GM12878 (cell line): ENCODE results near the gene TAMALIN. TPM values are rescaled to one million over a fixed set of nuclear protein-coding genes. Genes with fewer than 3 reads are reported as not detected.

Source experiments
- ATAC-seq: fragments of 200-7000 bp; cut with Tn5 transposase; 3 replicates; pipeline ENCODE4 v1.9.1; 2020; ENCODE audit warnings: mild to moderate bottlenecking, moderate library complexity
- BruUV-seq: library from RNA; stranded (reverse); fragments of 400-500 nt; replicated peaks from 2 replicates; lab custom pipeline; 2021; lab: Mats Ljungman, UMichigan
- CTCF ChIA-PET: fragments of 300-600 bp; sonication (Branson Sonifier 250); formaldehyde crosslinking; extraction: SDS; loops from one replicate; lab custom pipeline; 2021; ENCODE audit warnings: inconsistent platforms; lab: Yijun Ruan, JAX
- POLR2A ChIA-PET: fragments of 350-600 bp; formaldehyde crosslinking; extraction: SDS; loops from one replicate; lab custom pipeline; 2021; ENCODE audit warnings: inconsistent platforms; lab: Charles Lee
- RAD21 ChIA-PET: fragments of 300-600 bp; sonication (Branson Sonifier 250); formaldehyde crosslinking; loops from one replicate; lab custom pipeline; 2023; ENCODE audit warnings: antibody characterized with exemption; ENCODE audit not compliant: unreplicated experiment; lab: Charles Lee
- SMC1A ChIA-PET: fragments of 300-600 bp; sonication (Branson Sonifier 250); formaldehyde crosslinking; loops from one replicate; lab custom pipeline; 2023; ENCODE audit not compliant: unreplicated experiment, uncharacterized antibody; lab: Charles Lee
- DNase-seq: peaks from one replicate; pipeline ENCODE4 v3.0.0-alpha.2; 2011; ENCODE audit warnings: low read depth, low spot score
- FAIRE-seq: peaks from 3 replicates; lab custom pipeline; 2011; peaks lifted over from hg19 to GRCh38; lab: Jason Lieb, UNC
- H2AFZ ChIP-seq: 2 replicates; pipeline ENCODE4 v1.6.0; 2011; ENCODE audit warnings: low read depth, low read length, control low read depth; ENCODE audit not compliant: control insufficient read depth
- H3K27ac ChIP-seq: 2 replicates; pipeline ENCODE4 v1.5.1; 2011; ENCODE audit warnings: control low read depth; ENCODE audit not compliant: control insufficient read depth, insufficient read depth
- H3K27me3 ChIP-seq, 2 experiments: replicated peaks in 1 of 2; 2 replicates each; pipeline versions ENCODE4 v1.6.0 to v1.6.1; 2011; ENCODE audit warnings: low read length in 1 of 2; ENCODE audit not compliant: control insufficient read depth in 2 of 2, insufficient read depth in 2 of 2
- H3K36me3 ChIP-seq, 2 experiments: 2 replicates each; pipeline ENCODE4 v1.5.1; 2011; ENCODE audit warnings: low read length in 1 of 2; ENCODE audit not compliant: control insufficient read depth in 2 of 2, insufficient read depth in 2 of 2
- H3K4me1 ChIP-seq: 2 replicates; pipeline ENCODE4 v1.6.1; 2011; ENCODE audit warnings: mild to moderate bottlenecking, low read length, moderate library complexity, mixed read lengths; ENCODE audit not compliant: control insufficient read depth, insufficient read depth
- H3K4me2 ChIP-seq: 2 replicates; pipeline ENCODE4 v1.6.0; 2011; ENCODE audit warnings: control low read depth; ENCODE audit not compliant: control insufficient read depth, insufficient read depth
- H3K4me3 ChIP-seq: fragments of 200-600 bp; sonication (generic); 2 replicates; pipeline ENCODE4 v1.5.1; 2016
- H3K79me2 ChIP-seq: 2 replicates; pipeline ENCODE4 v1.6.0; 2011; ENCODE audit warnings: low read length; ENCODE audit not compliant: control insufficient read depth, insufficient read depth
- H3K9ac ChIP-seq: 2 replicates; pipeline ENCODE4 v1.8.0; 2011; ENCODE audit warnings: low read length, control low read depth, mixed read lengths; ENCODE audit not compliant: control insufficient read depth, insufficient read depth
- H3K9me3 ChIP-seq: replicated peaks from 3 replicates; pipeline ENCODE4 v1.5.1; 2011; ENCODE audit warnings: mild to moderate bottlenecking, low read length; ENCODE audit not compliant: control insufficient read depth, insufficient read depth
- H4K20me1 ChIP-seq: 2 replicates; pipeline ENCODE4 v1.6.0; 2011; ENCODE audit not compliant: control insufficient read depth, insufficient read depth
- ATF7 ChIP-seq: fragments of 450-650 bp; IDR thresholded peaks from 2 replicates; pipeline ENCODE4 v1.6.1; 2016; ENCODE audit warnings: low read depth, mild to moderate bottlenecking
- CBX3 ChIP-seq: fragments of 200-600 bp; sonication (generic); IDR thresholded peaks from 2 replicates; pipeline ENCODE4 v1.6.1; 2016; ENCODE audit warnings: low read depth, borderline replicate concordance
- HCFC1 ChIP-seq: fragments of 150-350 bp; IDR thresholded peaks from 2 replicates; pipeline ENCODE4 v1.6.1; 2014; ENCODE audit warnings: low read length
- HDAC6 ChIP-seq: fragments of 200-600 bp; sonication (generic); IDR thresholded peaks from one replicate; pipeline ENCODE4 v1.8.0; 2017; ENCODE audit warnings: antibody characterized with exemption; ENCODE audit not compliant: unreplicated experiment
- MTA2 ChIP-seq: fragments of 450-650 bp; IDR thresholded peaks from 2 replicates; pipeline ENCODE4 v1.6.1; 2016; ENCODE audit warnings: low read depth, mild to moderate bottlenecking, moderate library complexity
- POU2F2 ChIP-seq: IDR thresholded peaks from 3 replicates; pipeline ENCODE4 v1.6.1; 2011; ENCODE audit warnings: low read depth, mild to moderate bottlenecking, low read length, borderline replicate concordance
- SIN3A ChIP-seq: IDR thresholded peaks from 2 replicates; pipeline ENCODE4 v1.6.1; 2012; ENCODE audit warnings: low read depth, low read length, improper control_type of control experiment
- SIX5 ChIP-seq: IDR thresholded peaks from 2 replicates; pipeline ENCODE4 v1.6.1; 2011; ENCODE audit warnings: mild to moderate bottlenecking, low read depth, low read length, moderate library complexity; ENCODE audit not compliant: severe bottlenecking
- TBL1XR1 ChIP-seq: IDR thresholded peaks from 2 replicates; pipeline ENCODE4 v1.6.1; 2012; ENCODE audit warnings: low read depth, low read length, improper control_type of control experiment
- ZNF384 ChIP-seq: IDR thresholded peaks from 2 replicates; pipeline ENCODE4 v1.6.1; 2012; ENCODE audit warnings: low read depth, mild to moderate bottlenecking, low read length, improper control_type of control experiment, borderline replicate concordance
- WGBS: methylation state at CpG from one replicate; pipeline ENCODE4 v1.1.6; 2016; ENCODE audit warnings: low lambda C conversion rate; ENCODE audit not compliant: insufficient replicate concordance, insufficient coverage; ENCODE audit errors: missing lambda C conversion rate; 5-methylcytosine and 5-hydroxymethylcytosine counted together
- in situ Hi-C: fragments of 300-500 bp; cut with MboI; formaldehyde crosslinking; loops from 9 replicates; pipeline ENCODE4 v1.14.3; 2018; ENCODE audit warnings: mixed read lengths
- intact Hi-C: fragments of 100-400 bp; cut with micrococcal nuclease; formaldehyde crosslinking; loops from one replicate; pipeline ENCODE4 v1.14.2; 2022; ENCODE audit not compliant: unreplicated experiment
- polyA plus RNA-seq, 11 experiments: library from polyadenylated mRNA; depleted of rRNA in 4 of 11; unstranded in 6 of 11; stranded (reverse) in 5 of 11; fragments of >200 nt; fragmentation: Nextera tagmentation in 4 of 11; fragmentation: Illumina TruSeq in 1 of 11; extraction: Ambion mirVana in 4 of 11; extraction: Trizol in 1 of 11; gene quantifications; 1 replicate in 1 of 11; 2 replicates in 10 of 11; pipeline versions ENCODE4 v1.2.1 to v1.2.3, GENCODE V29; 2011 to 2016; ENCODE audit warnings: inconsistent platforms in 2 of 11, missing spikeins in 2 of 11, low read depth in 1 of 11
- total RNA-seq, 4 experiments: library from RNA; depleted of rRNA in 3 of 4; stranded (reverse); fragments of >200 nt in 3 of 4; fragmentation: Illumina TruSeq in 1 of 4; extraction: Trizol in 1 of 4; gene quantifications; 2 replicates each; pipeline versions ENCODE4 v1.2.1 to v1.2.3, GENCODE V29; 2013 to 2021
- TF ChIP-seq, protein P1 (sequence below): fragments of 450-650 bp; IDR thresholded peaks from 2 replicates; pipeline ENCODE4 v1.6.1; 2016; ENCODE audit warnings: mild to moderate bottlenecking
- TF ChIP-seq, protein P2 (sequence below): fragments of 450-650 bp; IDR thresholded peaks from 2 replicates; pipeline ENCODE4 v1.6.1; 2017; ENCODE audit warnings: low read depth, mild to moderate bottlenecking, moderate library complexity
- TF ChIP-seq, protein P3 (sequence below): fragments of 450-650 bp; formaldehyde crosslinking; IDR thresholded peaks from 2 replicates; pipeline ENCODE4 v1.4.0; 2020; ENCODE audit warnings: mild to moderate bottlenecking, moderate library complexity
- TF ChIP-seq, protein P4 (sequence below): fragments of 450-650 bp; IDR thresholded peaks from 2 replicates; pipeline ENCODE4 v1.6.1; 2017; ENCODE audit warnings: mild to moderate bottlenecking, low read depth, inconsistent platforms; ENCODE audit not compliant: poor library complexity, severe bottlenecking

The TAMALIN gene
- total and polyA plus RNA-seq, 10 of the 15 experiments (the other 5 are each of a cell fraction or from before 2014, with no cell fraction given), result 0.09 to 0.58 (median 0.19) TPM; not detected in 4

DNA sequence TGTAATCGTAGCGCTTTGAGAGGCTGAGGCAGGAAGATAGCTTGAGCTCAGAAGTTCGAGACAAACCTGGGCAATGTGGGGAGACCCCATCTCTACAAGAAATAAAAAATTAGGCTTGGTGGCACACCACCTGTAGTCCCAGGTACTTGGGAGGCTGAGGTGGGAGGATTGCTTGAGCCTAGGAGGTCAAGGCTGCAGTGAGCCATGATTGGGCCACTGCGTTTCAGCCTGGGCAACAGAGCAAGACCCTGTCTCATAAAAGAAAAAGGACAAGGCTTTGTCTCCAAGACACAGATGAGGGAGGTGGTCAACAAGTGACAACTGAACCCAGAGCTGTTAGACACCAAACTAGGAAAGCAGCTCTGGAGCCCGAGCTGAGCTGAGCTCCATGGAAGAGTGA, 14.5 kb upstream of the TAMALIN start:
- ATAC-seq (no peak), DNase-seq (no peak), FAIRE-seq (no peak)
- Histone ChIP-seq H3K4me1 (no peaks in the 10 kb centered on the region), H3K4me2 (no peak overlapping the region), H3K27me3 (no peaks in the 10 kb centered on the region; a peak in 1 of 4 replicates), H3K9ac (no peak overlapping the region), H2AFZ (no peak overlapping the region), H3K9me3 (no peaks in the 10 kb centered on the region), H3K4me3 (no peak overlapping the region), H4K20me1 (no peaks in the 10 kb centered on the region), H3K36me3 (no peaks in the 10 kb centered on the region), H3K27ac (no peak overlapping the region), H3K79me2 (no peaks in the 10 kb centered on the region)
- no TSS peak for BruUV-seq
- in situ Hi-C loops (no loop called here), intact Hi-C loops (no loop called here)
- SMC1A ChIA-PET, result interaction anchor here (1.7 to 3.6 kb wide), 4 partner anchors 11 to 126 kb away, joined by 5 to 28 read pairs (median 16); no protein-coding TSS in a partner anchor
- WGBS, result 48% methylated on average over 5 of the region's 5 CpGs
- POLR2A ChIA-PET, result no interaction called here
- RAD21 ChIA-PET, result interaction anchor here (1.8 to 5.5 kb wide), 4 partner anchors 12 to 130 kb away, joined by 7 to 54 read pairs (median 10); no protein-coding TSS in a partner anchor
- CTCF ChIA-PET, result interaction anchor here (0.6 to 14.4 kb wide), 13 partner anchors 8 to 183 kb away, joined by 3 to 334 read pairs (median 6); no protein-coding TSS in a partner anchor
- TF ChIP-seq ATF7, result no peak
- TF ChIP-seq, protein P1, sequence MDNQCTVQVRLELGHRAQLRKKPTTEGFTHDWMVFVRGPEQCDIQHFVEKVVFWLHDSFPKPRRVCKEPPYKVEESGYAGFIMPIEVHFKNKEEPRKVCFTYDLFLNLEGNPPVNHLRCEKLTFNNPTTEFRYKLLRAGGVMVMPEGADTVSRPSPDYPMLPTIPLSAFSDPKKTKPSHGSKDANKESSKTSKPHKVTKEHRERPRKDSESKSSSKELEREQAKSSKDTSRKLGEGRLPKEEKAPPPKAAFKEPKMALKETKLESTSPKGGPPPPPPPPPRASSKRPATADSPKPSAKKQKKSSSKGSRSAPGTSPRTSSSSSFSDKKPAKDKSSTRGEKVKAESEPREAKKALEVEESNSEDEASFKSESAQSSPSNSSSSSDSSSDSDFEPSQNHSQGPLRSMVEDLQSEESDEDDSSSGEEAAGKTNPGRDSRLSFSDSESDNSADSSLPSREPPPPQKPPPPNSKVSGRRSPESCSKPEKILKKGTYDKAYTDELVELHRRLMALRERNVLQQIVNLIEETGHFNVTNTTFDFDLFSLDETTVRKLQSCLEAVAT, result no peak
- no peak for TF ChIP-seq HDAC6
- no peak for TF ChIP-seq MTA2
- TF ChIP-seq TBL1XR1, result no peak
- TF ChIP-seq, protein P2, sequence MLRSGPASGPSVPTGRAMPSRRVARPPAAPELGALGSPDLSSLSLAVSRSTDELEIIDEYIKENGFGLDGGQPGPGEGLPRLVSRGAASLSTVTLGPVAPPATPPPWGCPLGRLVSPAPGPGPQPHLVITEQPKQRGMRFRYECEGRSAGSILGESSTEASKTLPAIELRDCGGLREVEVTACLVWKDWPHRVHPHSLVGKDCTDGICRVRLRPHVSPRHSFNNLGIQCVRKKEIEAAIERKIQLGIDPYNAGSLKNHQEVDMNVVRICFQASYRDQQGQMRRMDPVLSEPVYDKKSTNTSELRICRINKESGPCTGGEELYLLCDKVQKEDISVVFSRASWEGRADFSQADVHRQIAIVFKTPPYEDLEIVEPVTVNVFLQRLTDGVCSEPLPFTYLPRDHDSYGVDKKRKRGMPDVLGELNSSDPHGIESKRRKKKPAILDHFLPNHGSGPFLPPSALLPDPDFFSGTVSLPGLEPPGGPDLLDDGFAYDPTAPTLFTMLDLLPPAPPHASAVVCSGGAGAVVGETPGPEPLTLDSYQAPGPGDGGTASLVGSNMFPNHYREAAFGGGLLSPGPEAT, result no peak
- TF ChIP-seq, protein P3, sequence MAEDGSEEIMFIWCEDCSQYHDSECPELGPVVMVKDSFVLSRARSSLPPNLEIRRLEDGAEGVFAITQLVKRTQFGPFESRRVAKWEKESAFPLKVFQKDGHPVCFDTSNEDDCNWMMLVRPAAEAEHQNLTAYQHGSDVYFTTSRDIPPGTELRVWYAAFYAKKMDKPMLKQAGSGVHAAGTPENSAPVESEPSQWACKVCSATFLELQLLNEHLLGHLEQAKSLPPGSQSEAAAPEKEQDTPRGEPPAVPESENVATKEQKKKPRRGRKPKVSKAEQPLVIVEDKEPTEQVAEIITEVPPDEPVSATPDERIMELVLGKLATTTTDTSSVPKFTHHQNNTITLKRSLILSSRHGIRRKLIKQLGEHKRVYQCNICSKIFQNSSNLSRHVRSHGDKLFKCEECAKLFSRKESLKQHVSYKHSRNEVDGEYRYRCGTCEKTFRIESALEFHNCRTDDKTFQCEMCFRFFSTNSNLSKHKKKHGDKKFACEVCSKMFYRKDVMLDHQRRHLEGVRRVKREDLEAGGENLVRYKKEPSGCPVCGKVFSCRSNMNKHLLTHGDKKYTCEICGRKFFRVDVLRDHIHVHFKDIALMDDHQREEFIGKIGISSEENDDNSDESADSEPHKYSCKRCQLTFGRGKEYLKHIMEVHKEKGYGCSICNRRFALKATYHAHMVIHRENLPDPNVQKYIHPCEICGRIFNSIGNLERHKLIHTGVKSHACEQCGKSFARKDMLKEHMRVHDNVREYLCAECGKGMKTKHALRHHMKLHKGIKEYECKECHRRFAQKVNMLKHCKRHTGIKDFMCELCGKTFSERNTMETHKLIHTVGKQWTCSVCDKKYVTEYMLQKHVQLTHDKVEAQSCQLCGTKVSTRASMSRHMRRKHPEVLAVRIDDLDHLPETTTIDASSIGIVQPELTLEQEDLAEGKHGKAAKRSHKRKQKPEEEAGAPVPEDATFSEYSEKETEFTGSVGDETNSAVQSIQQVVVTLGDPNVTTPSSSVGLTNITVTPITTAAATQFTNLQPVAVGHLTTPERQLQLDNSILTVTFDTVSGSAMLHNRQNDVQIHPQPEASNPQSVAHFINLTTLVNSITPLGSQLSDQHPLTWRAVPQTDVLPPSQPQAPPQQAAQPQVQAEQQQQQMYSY (CRISPR knock-in tag), result no peak
- TF ChIP-seq CBX3, result no peak
- TF ChIP-seq POU2F2, result no peak
- TF ChIP-seq, protein P4, sequence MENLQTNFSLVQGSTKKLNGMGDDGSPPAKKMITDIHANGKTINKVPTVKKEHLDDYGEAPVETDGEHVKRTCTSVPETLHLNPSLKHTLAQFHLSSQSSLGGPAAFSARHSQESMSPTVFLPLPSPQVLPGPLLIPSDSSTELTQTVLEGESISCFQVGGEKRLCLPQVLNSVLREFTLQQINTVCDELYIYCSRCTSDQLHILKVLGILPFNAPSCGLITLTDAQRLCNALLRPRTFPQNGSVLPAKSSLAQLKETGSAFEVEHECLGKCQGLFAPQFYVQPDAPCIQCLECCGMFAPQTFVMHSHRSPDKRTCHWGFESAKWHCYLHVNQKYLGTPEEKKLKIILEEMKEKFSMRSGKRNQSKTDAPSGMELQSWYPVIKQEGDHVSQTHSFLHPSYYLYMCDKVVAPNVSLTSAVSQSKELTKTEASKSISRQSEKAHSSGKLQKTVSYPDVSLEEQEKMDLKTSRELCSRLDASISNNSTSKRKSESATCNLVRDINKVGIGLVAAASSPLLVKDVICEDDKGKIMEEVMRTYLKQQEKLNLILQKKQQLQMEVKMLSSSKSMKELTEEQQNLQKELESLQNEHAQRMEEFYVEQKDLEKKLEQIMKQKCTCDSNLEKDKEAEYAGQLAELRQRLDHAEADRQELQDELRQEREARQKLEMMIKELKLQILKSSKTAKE, result no peak
- TF ChIP-seq SIN3A, result no peak
- no peak for TF ChIP-seq SIX5
- no peak for TF ChIP-seq ZNF384
- no peak for TF ChIP-seq HCFC1
